HG03521 (cell line): ENCODE data around the gene FITM1.

Experiments
- ATAC-seq: cut with Tn5 transposase; IDR thresholded peaks from one replicate; pipeline ENCODE4 v1.9.1; 2021; ENCODE audit warnings: mild to moderate bottlenecking, moderate library complexity; ENCODE audit not compliant: unreplicated experiment

Gene FITM1

DNA sequence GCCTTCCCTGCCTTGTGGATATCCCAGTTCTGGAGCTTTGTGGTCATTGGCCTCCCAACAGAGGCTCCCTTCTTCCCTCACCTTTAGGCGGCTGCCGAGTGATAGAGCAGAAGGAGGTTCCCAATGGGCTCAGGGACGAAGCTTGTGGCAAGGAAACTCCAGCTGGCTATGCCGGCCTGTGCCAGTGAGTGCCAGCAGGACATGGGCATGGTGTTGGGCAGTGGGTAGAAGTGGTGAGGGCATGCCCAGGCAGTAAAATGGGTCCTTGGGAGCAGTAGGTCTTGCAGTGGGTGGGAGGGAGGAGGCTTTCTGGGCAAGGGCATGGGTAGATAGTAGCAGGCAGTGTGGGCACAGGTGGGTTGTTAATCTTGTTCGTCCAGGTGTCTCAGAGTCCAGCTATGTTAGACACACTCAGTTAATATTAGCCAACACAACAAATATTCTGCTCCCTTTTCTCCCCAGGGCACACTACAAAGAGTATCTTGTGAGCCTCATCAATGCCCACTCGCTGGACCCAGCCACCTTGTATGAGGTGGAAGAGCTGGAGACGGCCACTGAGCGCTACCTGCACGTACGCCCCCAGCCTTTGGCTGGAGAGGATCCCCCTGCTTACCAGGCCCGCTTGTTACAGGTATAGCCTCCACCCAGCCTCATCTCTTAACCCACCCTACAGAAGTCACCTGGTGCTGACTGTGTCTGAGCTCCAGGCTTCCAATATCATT lies 29.5 kb downstream of the FITM1 start:
- ATAC-seq = no peak

DNA sequence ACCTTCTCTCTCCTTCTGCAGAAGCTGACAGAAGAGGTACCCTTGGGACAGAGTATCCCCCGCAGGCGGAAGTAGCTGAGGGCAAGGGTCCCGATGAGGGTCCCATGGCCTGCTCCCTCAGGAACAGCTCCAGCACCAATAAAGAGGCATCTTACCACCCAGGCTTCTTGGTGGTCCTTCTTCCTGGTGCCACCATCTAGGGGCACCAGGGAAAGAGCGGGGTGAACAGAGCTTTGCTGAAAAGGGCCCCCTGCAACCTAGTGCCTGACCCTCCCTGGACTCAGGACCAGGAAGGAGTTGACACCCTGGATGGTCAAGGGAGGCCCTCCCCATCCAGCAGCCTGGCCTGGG lies 30.0 kb downstream of the FITM1 start:
- ATAC-seq = no peak

GRCh38 chr14:24160850-24161804 lies 30.7 kb downstream of the FITM1 start, which contains the start of gene IRF9:
Gene IRF9 (plus strand): TSS chr14:24161265. CDS start chr14:24162145, 880 bp downstream.
- peak; percentile 77 for ATAC-seq

- ATAC-seq = no peak
Measured at GRCh38 chr14:24162093-24162492, 31.6 kb downstream of the FITM1 start.

DNA sequence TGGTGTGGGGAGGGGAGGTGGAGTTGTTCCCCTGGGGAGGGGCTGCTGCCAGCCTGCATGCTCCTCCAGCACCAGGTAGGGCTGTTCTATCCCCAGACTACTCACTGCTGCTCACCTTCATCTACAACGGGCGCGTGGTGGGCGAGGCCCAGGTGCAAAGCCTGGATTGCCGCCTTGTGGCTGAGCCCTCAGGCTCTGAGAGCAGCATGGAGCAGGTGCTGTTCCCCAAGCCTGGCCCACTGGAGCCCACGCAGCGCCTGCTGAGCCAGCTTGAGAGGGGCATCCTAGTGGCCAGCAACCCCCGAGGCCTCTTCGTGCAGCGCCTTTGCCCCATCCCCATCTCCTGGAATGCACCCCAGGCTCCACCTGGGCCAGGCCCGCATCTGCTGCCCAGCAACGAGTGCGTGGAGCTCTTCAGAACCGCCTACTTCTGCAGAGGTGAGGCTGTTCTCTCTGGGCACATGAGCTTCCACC lies 34.1 kb downstream of the FITM1 start:
- no peak for ATAC-seq

DNA sequence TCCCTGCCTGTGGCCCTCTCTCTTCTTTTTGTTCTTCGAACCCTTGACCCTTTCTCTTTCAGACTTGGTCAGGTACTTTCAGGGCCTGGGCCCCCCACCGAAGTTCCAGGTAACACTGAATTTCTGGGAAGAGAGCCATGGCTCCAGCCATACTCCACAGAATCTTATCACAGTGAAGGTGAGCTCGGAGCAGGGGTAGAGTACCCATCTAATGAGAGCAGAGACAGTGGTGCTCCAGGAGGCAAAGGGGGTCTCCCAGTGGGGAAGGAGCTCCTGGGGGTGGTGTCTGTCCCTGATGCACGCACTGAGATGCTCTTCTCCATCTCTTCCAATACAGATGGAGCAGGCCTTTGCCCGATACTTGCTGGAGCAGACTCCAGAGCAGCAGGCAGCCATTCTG lies 35.3 kb downstream of the FITM1 start:
- ATAC-seq = no peak

- no peak for ATAC-seq
Measured at GRCh38 chr14:24167469-24168114, 37.1 kb downstream of the FITM1 start.

- peak; percentile 66 for ATAC-seq
Measured at GRCh38 chr14:24171422-24172260, 41.2 kb downstream of the FITM1 start, which contains the start of gene REC8. Gene REC8 (plus strand): TSS chr14:24172080. CDS start chr14:24172553, 473 bp downstream.

DNA sequence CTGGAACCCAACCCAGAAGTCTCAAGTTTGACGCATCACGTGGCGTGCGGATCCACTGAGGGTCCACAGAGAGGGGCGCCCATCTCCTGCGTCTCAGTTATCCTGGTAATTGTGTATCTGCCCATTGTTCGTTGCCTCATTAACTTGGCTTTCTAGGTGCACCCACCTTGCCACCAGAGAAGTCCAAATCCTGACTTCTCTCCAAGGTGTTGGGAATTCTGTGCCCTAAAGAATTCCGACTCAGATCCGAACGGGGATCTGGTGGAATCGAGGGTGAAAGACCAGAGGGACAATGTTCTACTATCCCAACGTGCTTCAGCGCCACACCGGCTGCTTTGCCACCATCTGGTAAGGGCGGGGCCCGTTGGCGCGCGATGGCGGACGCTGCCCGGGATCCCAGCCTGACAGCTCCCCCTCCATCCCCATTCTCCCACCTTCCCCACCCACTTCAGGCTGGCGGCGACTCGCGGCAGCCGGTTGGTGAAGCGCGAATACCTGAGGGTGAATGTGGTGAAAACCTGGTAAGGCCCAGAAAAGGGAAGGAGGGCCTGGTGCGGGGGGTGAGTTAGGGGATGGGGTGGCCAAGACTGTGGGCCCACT lies 41.9 kb downstream of the FITM1 start:
- ATAC-seq = no peak

DNA sequence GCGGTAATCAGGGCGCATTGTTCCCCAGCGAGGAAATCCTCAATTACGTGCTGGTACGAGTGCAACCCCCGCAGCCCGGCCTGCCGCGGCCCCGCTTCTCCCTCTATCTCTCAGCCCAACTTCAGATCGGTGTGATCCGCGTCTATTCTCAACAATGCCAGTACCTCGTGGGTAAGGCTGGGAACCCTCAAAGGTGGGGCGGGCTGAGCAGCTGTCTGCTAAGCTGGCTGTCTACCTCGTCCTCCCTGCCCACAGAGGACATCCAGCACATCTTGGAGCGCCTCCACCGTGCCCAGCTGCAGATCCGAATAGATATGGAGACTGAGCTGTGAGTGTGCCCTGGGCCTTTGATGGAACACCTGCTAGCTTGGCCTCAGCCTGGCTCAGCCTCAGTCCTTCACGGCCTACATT lies 42.4 kb downstream of the FITM1 start:
- ATAC-seq = no peak

GRCh38 chr14:24176599-24176998 lies 46.1 kb downstream of the FITM1 start:
- no peak for ATAC-seq

DNA sequence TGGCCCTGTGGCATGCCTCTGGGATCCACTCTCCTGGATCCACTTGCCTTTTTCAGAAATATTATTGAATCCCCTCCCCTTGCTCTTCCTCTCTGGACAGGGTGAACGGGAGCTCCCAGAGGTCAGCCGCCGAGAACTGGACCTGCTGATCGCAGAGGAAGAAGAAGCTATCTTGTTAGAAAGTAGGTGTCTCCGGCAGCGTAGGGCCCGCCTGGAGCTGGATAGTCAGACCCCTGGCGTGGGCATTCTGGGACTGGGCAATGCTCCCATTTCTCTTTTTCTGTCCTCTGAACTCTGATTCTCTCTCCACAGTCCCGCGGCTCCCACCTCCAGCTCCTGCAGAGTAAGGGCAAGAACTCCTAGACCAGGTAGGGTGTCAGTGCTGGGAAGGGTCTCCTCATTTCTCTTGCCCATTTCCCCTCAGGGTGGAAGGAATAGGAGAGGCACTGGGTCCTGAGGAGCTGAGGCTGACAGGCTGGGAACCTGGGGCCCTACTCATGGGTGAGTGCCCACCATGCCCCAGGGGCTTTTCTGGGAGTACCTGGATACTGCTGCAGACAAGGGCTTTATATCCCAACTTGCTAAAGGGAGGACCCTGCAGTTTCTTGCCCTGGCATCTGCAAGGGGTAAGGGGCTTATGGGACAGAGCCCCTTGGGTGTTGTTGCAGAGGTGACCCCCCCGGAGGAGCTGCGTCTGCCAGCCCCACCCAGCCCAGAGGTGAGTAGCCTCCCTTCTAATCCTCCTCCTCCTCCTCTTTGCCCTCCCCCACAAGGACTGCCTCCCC lies 46.8 kb downstream of the FITM1 start:
- ATAC-seq = no peak

DNA sequence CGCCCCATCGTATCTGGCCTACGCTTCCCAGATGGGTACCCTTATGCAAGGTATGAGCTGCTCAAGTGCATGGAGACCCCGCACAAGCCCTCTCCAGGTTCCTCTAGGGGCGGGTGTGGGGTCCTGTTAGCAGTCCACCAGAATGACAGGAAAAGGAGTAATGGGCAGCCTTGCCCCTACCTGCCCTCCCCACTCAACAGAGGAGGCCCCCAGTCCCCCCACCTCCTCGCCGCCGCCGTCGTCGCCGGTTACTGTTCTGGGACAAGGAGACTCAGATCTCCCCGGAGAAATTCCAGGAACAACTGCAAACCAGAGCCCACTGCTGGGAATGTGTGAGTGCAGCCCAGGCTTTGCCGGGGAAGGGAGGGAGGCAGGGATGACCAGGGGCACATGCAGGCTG lies 47.4 kb downstream of the FITM1 start:
- no peak for ATAC-seq

GRCh38 chr14:24178399-24179178 lies 48.1 kb downstream of the FITM1 start:
- ATAC-seq = no peak

GRCh38 chr14:24179294-24179960 lies 49.0 kb downstream of the FITM1 start:
- no peak for ATAC-seq

- no peak for ATAC-seq
Measured at GRCh38 chr14:24179961-24180796, 49.7 kb downstream of the FITM1 start.
